Stomach smooth muscle (tissue), 2 donors: ENCODE results near the gene SLC35G6.

ENCODE experiments used
- H3K27ac ChIP-seq: one replicate; pipeline ENCODE4 v1.7.0; 2013; ENCODE audit warnings: mild to moderate bottlenecking, low read length, inconsistent platforms
- H3K27me3 ChIP-seq, 2 donors: one replicate each; pipeline ENCODE4 v1.7.0; 2013; ENCODE audit warnings: low read length in 2 of 2; ENCODE audit not compliant: insufficient read depth in 2 of 2, control insufficient read depth in 1 of 2
- H3K36me3 ChIP-seq, 2 donors: one replicate each; pipeline ENCODE4 v1.7.0; 2013; ENCODE audit warnings: low read length in 2 of 2; ENCODE audit not compliant: control insufficient read depth in 2 of 2, insufficient read depth in 2 of 2
- H3K4me1 ChIP-seq: one replicate; pipeline ENCODE4 v1.7.0; 2013; ENCODE audit warnings: low read length; ENCODE audit not compliant: control insufficient read depth, insufficient read depth
- H3K4me3 ChIP-seq, 2 donors: one replicate each; pipeline ENCODE4 v1.7.0; 2013; ENCODE audit warnings: low read length in 2 of 2
- H3K9ac ChIP-seq, 2 donors: one replicate each; pipeline ENCODE4 v1.7.0; 2013; ENCODE audit warnings: low read length in 2 of 2, mild to moderate bottlenecking in 1 of 2
- H3K9me3 ChIP-seq, 2 donors: one replicate each; pipeline ENCODE4 v1.7.0; 2013; ENCODE audit warnings: low read length in 2 of 2; ENCODE audit not compliant: control insufficient read depth in 2 of 2
- donor health status: healthy.
- donor health status: Pancreatic carcinoma.

SLC35G6 gene

DNA sequence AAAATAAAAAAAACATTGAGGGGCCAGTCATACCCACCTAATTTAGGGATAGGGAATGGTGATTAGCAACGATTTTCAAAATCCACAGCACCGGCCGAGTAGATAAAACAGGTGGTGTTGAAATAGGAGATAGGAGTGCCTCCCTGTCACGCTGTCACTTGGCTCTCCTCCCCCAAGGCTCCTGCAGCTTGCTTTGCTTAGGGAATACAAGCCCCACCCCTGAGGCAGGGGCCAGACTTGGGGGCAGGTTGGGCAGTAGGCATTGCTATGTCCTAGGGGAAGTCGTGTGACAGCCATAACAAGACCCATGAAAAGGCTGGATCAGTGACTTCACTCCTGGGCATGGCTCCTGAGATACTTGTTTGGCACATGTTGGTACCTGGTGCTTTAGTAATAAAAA is 28.7 kb downstream of the SLC35G6 start:
- Histone ChIP-seq H3K27me3 (no peaks in the 10 kb centered on the region), H3K36me3 (peaks cover 50 to 54% of the 10 kb centered on the region in 2 donors), H3K27ac (no peak overlapping the region)

DNA sequence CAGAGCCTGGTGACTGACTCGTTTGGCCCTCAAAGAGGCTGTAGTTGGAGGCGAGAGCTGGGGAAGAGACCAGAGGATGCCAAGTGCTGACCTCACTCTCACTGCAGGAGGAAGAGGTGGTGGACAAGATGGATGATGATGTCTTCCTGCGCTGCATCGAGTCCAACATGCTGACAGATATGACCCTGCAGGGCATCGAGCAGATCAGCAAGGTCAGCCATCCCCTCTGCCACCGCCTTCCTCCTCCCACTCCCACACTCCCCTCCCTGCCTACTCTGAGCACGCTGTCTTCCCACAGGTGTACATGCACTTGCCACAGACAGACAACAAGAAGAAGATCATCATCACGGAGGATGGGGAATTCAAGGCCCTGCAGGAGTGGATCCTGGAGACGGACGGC is 29.9 kb downstream of the SLC35G6 start:
- peaks cover 50% of the 10 kb centered on the region in 2 donors for H3K36me3 ChIP-seq
- no peaks in the 10 kb centered on the region for H3K27me3 ChIP-seq
- H3K4me3 ChIP-seq: no peak overlapping the region
- H3K9me3 ChIP-seq: no peaks in the 10 kb centered on the region
- no peak overlapping the region for H3K9ac ChIP-seq
- no peaks in the 10 kb centered on the region for H3K4me1 ChIP-seq
- H3K27ac ChIP-seq: no peak overlapping the region

More for the DNA sequence above, 28.7 kb downstream of the SLC35G6 start:
- H3K4me1 ChIP-seq: no peaks in the 10 kb centered on the region
- H3K9me3 ChIP-seq: no peaks in the 10 kb centered on the region
- H3K9ac ChIP-seq: no peak overlapping the region
- H3K4me3 ChIP-seq: no peak overlapping the region

DNA sequence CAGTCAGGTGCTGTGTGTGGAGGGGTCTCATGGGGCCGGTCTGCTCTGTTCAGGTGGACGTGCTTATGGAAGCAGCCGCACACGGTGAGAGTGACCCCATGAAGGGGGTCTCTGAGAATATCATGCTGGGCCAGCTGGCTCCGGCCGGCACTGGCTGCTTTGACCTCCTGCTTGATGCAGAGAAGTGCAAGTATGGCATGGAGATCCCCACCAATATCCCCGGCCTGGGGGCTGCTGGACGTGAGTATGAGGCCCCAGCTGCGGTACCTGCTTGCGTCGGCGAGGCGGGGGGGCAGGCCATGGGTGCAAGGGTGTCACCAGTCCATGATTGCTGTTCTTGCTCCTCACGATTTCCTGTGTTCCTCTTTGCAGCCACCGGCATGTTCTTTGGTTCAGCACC is 30.9 kb downstream of the SLC35G6 start:
- peaks cover 45 to 48% of the 10 kb centered on the region in 2 donors for H3K36me3 ChIP-seq

DNA sequence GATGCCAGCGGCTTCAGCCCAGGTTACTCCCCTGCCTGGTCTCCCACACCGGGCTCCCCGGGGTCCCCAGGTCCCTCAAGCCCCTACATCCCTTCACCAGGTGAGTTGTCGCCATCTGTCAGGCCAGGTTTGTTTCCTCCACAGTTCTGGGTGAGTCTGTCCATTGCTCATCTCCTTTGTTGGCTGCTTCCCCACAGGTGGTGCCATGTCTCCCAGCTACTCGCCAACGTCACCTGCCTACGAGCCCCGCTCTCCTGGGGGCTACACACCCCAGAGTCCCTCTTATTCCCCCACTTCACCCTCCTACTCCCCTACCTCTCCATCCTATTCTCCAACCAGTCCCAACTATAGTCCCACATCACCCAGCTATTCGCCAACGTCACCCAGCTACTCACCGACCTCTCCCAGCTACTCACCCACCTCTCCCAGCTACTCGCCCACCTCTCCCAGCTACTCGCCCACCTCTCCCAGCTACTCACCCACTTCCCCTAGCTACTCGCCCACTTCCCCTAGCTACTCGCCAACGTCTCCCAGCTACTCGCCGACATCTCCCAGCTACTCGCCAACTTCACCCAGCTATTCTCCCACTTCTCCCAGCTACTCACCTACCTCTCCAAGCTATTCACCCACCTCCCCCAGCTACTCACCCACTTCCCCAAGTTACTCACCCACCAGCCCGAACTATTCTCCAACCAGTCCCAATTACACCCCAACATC is 31.7 kb downstream of the SLC35G6 start:
- no peaks in the 10 kb centered on the region for H3K9me3 ChIP-seq
- H3K27me3 ChIP-seq: no peaks in the 10 kb centered on the region
- H3K4me1 ChIP-seq: no peaks in the 10 kb centered on the region
- no peak overlapping the region for H3K4me3 ChIP-seq
- peaks cover 43 to 48% of the 10 kb centered on the region in 2 donors for H3K36me3 ChIP-seq
- no peak overlapping the region for H3K9ac ChIP-seq
- no peak overlapping the region for H3K27ac ChIP-seq

More for the DNA sequence above, 30.9 kb downstream of the SLC35G6 start:
- no peaks in the 10 kb centered on the region for H3K9me3 ChIP-seq
- no peak overlapping the region for H3K9ac ChIP-seq
- no peak overlapping the region for H3K4me3 ChIP-seq
- no peaks in the 10 kb centered on the region for H3K4me1 ChIP-seq
- no peak overlapping the region for H3K27ac ChIP-seq
- H3K27me3 ChIP-seq: no peaks in the 10 kb centered on the region

DNA sequence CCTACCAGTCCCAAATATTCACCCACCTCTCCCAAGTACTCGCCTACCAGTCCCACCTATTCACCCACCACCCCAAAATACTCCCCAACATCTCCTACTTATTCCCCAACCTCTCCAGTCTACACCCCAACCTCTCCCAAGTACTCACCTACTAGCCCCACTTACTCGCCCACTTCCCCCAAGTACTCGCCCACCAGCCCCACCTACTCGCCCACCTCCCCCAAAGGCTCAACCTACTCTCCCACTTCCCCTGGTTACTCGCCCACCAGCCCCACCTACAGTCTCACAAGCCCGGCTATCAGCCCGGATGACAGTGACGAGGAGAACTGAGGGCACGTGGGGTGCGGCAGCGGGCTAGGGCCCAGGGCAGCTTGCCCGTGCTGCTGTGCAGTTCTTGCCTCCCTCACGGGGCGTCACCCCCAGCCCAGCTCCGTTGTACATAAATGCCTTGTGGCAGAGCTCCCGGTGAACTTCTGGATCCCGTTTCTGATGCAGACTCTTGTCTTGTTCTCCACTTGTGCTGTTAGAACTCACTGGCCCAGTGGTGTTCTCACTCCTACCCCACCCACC is 32.7 kb downstream of the SLC35G6 start:
- no peak overlapping the region for H3K9ac ChIP-seq
- no peaks in the 10 kb centered on the region for H3K9me3 ChIP-seq
- H3K4me1 ChIP-seq: no peaks in the 10 kb centered on the region
- no peak overlapping the region for H3K27ac ChIP-seq
- no peak overlapping the region for H3K4me3 ChIP-seq
- peaks cover 34 to 41% of the 10 kb centered on the region in 2 donors for H3K36me3 ChIP-seq
- H3K27me3 ChIP-seq: no peaks in the 10 kb centered on the region

DNA sequence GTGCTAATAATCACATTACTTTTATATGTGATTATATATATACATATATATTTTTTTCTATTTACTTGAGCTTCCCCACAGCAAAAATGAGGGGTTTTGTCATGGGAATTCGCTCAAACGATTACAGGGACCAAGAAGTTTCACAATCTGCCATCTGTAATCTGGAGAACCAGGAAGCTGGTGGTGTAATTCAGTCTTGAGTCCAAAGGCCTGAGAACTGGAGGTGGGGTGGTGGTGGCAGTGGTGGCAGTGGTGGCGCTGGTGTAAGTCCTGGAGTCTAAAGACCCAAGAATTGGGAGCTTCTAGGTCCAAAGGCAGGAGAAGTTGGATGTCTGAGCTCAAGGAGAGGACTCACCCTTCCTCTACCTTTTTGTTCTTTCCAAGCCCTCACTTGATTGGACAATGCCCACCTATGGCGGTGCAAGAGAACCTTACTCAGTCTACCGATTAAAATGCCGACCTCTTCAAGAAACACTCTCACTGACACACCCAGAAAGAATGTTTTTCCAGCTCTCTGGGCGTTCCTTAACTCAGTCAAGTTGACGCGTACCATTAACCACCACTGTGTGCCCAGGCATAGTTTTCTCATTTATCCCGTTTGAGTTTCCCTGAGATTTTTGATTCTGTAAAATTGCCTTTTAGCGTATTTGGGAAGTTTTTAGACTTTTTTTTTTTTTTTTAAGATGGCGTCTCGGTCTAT is 34.8 kb downstream of the SLC35G6 start:
- Histone ChIP-seq H3K4me1 (no peaks in the 10 kb centered on the region), H3K9me3 (no peaks in the 10 kb centered on the region), H3K36me3 (peaks cover 23 to 27% of the 10 kb centered on the region in 2 donors), H3K27me3 (no peaks in the 10 kb centered on the region), H3K27ac (no peak overlapping the region), H3K9ac (no peak overlapping the region), H3K4me3 (no peak overlapping the region)

DNA sequence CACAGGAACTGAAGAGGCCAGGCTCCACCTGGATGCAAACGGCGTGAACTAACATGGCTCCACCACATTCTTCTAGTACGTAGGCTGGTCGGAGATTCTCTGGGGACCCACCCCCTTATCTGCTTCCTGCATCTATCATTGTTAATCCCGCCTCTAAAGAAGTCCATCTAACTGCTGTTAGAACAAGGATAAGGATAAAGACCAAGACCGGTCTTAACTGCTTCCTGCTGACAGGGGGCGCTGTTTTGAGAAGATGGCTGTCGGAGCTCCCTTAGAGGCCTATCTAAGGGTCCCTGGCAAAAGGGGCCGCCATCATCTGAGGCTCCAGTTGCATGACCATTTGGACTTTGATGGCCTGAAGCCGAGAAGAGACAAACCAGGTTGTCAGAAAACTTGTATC is 41.8 kb downstream of the SLC35G6 start:
- Histone ChIP-seq H3K36me3 (no peaks in the 10 kb centered on the region), H3K27ac (no peak overlapping the region), H3K4me3 (no peak overlapping the region), H3K4me1 (no peaks in the 10 kb centered on the region), H3K9ac (no peak overlapping the region), H3K9me3 (no peaks in the 10 kb centered on the region), H3K27me3 (no peaks in the 10 kb centered on the region)

DNA sequence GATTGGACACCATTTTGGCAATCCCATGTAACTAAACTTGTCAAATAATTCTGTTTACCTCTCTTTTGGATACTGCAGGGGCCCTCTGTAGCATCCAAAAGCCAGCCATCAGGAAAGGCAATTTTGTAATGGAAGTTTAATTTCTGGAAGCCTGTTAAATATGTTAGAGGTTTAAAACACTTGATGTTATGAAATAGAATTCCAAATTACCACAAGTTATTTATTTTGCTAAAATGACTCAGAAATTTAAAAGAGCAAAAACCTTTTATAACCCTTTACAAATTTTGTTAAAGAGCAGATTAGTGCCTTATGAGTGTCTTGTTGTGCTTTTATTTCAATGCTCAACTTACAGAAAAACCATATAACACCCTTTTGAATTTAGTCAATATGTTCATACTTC is 47.6 kb downstream of the SLC35G6 start:
- no peaks in the 10 kb centered on the region for H3K9me3 ChIP-seq
- no peak overlapping the region for H3K4me3 ChIP-seq
- H3K9ac ChIP-seq: no peak overlapping the region
- no peaks in the 10 kb centered on the region for H3K27me3 ChIP-seq
- no peak overlapping the region for H3K27ac ChIP-seq
- H3K36me3 ChIP-seq: no peaks in the 10 kb centered on the region
- no peaks in the 10 kb centered on the region for H3K4me1 ChIP-seq

DNA sequence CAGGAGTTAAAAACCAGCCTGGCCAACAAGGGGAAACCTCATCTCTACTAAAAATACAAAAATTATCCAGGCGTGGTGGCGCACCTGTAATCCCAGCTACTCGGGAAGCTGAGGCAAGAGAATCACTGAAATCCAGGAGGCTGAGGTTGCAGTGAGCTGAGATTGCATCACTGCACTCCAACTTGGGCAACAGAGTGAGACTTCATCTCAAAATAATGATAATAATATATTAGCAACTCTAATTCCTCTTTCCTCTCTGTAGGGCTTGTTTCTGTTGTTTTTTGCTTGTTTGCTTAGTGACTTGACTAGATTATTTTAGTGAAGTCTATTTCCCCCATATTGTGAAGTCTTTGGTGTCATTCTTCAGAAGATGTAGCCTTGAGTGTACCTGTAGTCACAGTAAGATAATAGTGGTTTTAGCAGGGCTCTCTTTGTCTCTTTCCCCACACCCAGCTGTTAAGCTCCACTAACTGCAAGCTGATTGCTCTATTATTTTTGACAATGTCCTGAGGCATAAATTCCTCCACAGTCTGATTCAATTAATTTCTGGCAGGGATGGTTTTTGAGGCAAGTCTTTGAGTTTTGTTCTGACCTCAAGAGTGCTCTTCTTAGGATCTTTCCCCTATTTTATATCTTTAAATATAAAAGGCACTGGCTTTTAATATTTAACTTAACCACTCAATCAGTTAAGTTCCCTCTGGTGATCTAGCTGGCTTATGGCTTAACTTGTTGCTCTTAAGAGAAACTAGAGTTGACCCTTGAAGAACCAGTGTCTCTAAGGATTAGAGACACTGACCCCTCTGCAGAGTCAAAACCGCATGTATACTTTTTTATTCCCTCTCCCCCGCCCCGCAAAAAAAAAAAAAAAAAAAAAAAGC is 49.0 kb downstream of the SLC35G6 start:
- Histone ChIP-seq H3K4me3 (no peak overlapping the region), H3K4me1 (no peaks in the 10 kb centered on the region), H3K36me3 (no peaks in the 10 kb centered on the region), H3K9me3 (no peaks in the 10 kb centered on the region), H3K9ac (no peak overlapping the region), H3K27me3 (no peaks in the 10 kb centered on the region), H3K27ac (no peak overlapping the region)
